Stimulated activated CD4-positive, alpha-beta T cell treated with anti-CD3 and anti-CD28 coated beads, Interleukin-1b, Interleukin-23, amount 100 ng/mL, for 48 hours (primary cell): ENCODE measurements around the gene ASCC2.
"Not testable (repeated sequence)": the region's sequence is repeated elsewhere in the genome, so short reads cannot be mapped to it uniquely, and the experiment has no call there.

ENCODE experiments used
- DNase-seq: peaks from one replicate; pipeline ENCODE4 v3.0.0-alpha.2; 2020

Gene ASCC2

GRCh38 chr22:29837741-29838598, at the start of gene ASCC2:
Gene ASCC2 (minus strand): TSS chr22:29838274. CDS start chr22:29832325, 5,949 bp downstream.
- peak; percentile 100 for DNase-seq

DNA sequence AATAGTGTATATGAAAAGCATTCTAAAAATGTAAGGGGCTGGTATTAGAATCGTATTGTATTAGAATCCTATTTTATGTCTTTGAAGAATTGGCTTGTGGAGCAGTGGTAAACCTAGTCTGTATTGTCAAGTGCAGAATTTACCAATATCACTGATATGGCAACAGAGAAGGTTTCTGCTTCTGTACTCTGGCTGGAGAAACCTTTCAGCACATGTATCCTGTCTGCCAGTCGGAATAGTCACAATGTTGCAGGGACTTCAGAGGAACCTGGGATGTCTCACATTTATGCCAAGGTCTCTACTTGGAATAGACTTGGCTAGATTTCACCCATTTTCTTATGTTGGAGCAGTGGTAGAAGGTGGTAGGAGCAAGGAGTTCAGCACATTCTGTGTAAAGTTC, 49.3 kb upstream of the ASCC2 start:
- DNase-seq, result no peak

- no peak for DNase-seq
Observed at GRCh38 chr22:29886596-29886995, 48.5 kb upstream of the ASCC2 start.

- no peak for DNase-seq
Observed at GRCh38 chr22:29885610-29886009, 47.5 kb upstream of the ASCC2 start.

DNA sequence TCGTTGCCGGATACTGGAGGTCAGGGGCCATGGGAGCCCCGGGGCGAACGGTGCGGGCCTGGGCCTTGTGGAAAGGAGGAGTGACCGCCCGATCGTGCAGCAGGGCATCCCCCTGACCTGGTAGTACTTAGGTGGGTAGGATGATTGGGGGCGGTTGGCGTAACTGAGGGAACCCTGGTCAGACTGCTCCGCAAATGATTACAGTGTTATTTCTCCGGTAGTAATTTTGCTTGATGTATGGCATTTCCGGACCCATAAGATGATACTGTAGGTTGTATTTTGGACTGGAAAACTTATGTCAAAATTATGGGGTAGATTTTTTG, 45.7 kb upstream of the ASCC2 start:
- no peak for DNase-seq

- peak; percentile 92 for DNase-seq
Observed at GRCh38 chr22:29883045-29883774, 45.1 kb upstream of the ASCC2 start, which contains the start of gene MTMR3. Gene MTMR3 (plus strand): TSS chr22:29883174. CDS start chr22:29971060, 87,886 bp downstream.

DNA sequence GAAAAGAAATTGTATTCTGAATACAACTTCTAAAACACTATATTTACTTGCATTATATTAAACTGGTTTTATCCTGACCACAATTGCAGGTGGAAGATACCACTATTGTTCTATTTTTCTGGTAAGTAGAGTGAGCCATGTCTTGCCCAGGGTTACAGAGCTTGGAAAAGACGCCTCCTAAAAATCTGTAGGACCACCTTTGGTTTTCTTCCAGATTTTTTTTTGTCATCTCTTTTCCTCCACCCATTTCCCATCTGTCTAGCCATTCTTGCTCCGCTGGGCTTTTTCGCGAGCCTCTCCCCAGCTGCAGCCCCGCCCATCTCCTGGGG, 44.6 kb upstream of the ASCC2 start:
- DNase-seq, result no peak

GRCh38 chr22:29879753-29880152, 41.7 kb upstream of the ASCC2 start:
- DNase-seq, result peak; percentile 24

- no peak for DNase-seq
Observed at GRCh38 chr22:29877620-29878019, 39.5 kb upstream of the ASCC2 start.

DNA sequence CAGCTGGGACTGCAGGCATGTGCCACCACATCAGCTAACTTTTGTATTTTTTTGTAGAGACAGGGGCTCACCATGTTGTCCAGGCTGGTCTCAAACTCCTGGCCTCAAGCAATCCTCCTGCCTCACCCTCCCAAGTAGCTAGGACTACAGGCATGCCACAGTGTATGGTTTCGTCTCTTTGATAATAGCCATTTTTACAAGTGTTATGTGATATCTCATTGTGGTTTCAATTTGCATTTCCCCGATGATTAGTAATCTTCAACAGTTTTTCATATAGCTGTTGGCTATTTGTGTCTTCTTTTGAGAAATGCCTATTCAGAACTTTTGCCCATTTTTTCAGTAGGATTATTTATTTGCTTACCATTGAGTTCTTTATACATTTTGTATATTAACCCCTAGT, 35.9 kb upstream of the ASCC2 start:
- no peak for DNase-seq

DNA sequence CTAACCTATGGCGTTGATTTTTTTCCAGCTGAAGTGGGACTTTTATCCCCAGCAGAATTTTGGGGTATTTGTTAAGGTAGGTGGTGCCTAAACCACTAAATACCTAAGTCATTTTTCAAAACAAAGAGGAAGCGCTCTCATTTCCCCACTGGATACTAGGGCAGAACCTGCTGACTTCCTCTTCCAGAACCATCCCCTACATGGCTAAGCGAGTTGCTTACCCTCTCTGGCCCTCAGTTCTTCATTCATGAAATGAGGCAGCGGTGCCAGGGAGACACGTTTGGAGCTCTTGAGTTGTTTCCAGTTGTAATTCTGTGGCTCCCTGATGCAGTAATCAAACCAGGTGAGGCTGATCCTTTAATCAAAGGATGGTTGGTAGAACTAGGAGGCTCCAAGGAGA, 34.9 kb upstream of the ASCC2 start:
- no peak for DNase-seq

GRCh38 chr22:29872144-29872893, 34.2 kb upstream of the ASCC2 start:
- DNase-seq, result no peak

GRCh38 chr22:29871684-29872083, 33.6 kb upstream of the ASCC2 start:
- no peak for DNase-seq

DNA sequence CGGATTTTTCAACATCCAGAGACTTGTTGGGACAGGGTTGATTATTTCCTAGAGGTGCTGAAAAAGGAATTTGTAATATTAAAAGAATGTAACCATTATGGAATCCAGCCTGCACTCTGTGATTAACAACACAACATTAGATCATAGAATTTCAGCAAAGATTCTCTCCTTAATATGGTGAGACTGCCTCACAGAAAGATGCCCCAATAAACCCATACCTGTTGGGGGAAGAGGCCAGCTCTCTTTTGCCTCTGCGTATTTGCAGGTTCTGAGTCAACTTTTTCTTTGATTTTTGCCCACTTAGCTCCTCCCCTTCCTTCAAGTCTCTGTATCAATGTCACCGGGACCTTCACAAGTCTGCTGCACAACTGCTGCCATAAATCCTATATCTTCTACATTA, 32.5 kb upstream of the ASCC2 start:
- DNase-seq, result no peak

GRCh38 chr22:29867851-29868250, 29.8 kb upstream of the ASCC2 start:
- no peak for DNase-seq

GRCh38 chr22:29867260-29867659, 29.2 kb upstream of the ASCC2 start:
- DNase-seq, result no peak

DNA sequence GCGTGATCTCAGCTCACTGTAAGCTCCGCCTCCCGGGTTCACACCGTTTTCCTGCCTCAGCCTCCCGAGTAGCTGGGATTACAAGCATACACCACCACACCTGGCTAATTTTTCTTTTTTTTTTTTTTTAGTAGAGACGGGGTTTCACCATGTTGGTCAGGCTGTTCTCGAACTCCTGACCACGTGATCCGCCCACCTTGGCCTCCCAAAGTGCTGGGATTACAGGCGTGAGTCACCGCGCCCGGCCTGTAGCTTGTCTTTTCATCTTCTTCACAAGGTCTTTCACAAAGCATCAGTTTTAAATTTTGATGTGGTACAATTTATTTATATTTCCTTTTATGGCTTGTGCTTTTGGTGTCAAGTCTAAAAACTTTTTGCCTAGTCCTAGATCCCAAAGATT, 27.5 kb upstream of the ASCC2 start:
- DNase-seq, result not testable (repeated sequence)

DNA sequence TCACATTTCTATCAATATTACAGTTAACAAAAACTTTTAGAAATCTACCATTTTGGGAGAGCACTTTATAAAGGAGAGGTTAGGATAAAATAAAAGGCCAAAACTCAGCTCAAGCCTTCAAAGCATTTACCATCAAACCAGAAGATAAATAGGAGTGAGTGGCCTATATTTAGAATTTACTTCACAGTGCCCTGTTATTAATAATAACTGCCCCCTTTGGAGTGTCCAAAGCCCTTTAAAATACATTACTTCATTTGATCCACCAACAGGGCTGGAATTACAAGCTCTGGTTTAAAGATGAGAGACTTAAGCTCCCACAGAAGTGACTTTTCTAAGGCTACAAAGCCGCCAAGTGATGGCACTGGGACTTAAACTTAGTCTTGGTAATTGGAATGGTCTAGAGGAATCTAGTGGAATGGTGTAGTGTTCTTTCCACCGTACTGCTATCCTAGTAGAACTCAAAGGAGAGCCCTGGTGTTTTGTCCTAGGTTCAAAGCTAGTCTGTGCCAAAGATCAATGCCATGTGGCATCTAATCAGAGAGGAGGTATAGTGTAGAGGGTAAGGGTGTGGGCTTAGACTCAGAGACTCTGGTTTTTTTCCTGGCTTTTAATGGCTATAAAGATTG, 23.7 kb upstream of the ASCC2 start:
- no peak for DNase-seq

GRCh38 chr22:29860006-29860766, 22.1 kb upstream of the ASCC2 start:
- DNase-seq, result no peak

DNA sequence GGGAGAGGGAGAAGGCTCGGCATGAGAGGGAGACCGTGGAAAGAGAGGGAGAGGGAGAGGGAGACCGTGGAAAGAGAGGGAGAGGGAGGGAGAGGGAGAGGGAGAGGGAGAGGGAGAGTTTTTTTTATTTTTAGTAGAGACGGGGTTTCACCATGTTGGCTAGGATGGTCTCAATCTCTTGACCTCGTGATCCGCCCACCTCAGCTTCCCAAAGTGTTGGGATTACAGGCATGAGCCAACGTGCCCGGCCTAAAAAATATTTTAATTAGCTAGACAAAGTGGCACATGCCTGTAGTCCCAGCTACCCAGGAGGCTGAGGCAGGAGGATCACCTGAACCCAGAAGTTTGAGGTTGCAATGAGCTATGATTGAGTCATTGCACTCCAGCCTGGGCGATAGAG, 21.0 kb upstream of the ASCC2 start:
- not testable (repeated sequence) for DNase-seq

DNA sequence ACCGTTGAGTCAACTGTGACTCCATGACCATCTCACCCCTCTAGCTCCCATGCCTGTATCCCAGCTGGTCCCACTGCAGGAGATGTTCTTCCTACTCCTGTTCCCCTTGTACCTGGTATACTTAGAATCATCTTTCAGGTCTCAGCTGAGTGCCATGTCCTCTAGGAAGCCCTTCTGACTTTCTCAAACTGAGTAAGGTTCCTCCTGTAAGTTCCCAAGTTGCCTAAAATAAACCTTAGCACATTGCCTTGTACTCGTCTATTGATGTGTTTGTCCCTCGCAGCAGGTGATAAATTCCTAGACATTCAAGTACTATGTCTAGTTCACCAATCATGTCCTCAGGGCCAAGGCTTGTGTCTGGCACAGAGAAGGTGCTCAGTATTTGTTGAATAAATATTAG, 18.4 kb upstream of the ASCC2 start:
- DNase-seq, result no peak

DNA sequence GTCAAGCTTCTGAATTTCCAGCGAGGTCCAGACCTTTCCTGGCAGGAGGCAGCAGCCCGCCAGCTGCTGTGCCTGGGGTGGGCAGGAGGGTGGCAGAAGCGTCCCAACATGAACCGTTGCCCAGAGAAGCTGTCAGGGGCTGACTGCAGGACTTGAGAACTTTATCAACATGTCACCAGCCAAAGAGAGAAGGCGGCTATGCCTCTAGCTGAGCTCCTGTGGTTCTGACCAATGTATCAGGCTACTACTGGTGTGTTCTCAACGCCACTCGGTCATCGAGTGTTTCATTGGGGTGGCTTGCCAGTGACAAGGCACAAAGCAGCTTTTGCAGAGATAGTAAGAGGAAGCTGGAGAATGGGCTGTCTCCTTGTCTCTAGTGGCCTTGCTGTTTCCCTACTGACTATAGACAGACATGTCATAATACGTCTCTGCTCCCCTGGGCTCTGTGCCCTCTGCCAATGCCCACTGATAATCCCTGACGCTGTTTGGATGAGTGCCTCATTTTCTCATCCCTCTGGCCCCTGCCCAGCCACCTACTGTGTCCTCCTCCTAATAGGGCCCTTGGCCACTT, 17.6 kb upstream of the ASCC2 start:
- DNase-seq, result no peak
